CD4-positive, alpha-beta T cell treated with Interleukin-4 for 1 hour (primary cell): Measurements from ENCODE around the gene HPCA.

Experiments
- DNase-seq, 2 donors: peaks; one replicate each; pipeline ENCODE4 v3.0.0-alpha.2; 2020 to 2022

The HPCA gene

DNA sequence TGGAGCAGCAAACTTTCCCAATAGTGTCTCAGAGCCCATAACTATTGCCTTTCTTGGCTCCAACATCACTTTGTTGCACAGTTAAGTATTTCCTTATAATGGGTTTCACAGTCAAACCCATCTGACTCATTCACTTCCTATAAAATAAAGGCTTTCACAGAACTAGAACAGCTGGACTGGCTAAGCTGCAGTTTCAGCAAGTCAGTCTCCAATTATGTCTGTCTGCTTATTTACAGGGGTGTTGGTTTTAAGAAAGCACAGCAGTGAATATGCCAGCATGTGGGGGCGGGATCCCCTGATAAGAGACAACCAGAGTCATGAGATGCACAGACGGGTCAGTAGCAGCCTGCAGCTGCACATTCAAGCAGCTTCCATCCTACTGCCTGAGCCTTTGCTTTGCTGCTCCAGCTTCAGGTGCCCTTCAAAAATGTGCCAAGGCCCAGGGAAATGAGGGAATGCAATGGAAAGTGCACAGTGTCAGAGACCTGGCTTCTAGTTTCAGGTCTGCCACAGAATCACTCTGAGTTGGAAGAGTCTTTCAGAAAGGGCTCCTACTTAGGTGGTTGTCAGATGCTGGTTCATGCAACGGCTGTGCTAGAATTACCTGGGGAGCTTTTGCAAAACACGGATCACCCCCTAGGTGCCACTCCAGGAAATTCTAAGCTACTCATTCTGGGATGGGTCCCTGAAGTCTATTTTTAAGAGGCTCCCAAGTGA, 53.5 kb downstream of the HPCA start:
- no peak for DNase-seq

DNA sequence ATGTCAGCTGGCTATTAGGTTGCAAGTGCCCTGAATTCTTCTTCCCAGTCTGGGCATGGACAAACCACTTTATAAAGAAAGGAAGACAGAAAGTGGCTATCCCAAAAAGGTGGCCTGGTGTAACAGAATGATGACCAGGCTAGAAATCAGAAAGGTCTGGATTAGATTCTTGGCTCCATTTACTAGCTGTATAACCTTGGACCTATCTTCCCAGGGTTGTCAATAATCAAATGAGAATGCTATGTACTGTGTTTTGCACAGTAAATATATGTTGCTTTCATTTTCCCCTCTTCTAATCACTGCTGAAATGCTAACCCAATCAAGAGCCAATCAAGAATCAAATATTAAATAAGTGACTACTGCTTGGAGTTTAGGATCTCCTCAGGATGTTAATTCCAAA, 57.9 kb downstream of the HPCA start:
- no peak for DNase-seq
